K562 (cell line): Measurements from ENCODE around the gene PDIA4. TPM values are rescaled to one million over a fixed set of nuclear protein-coding genes. Genes with fewer than 3 reads are reported as not detected.

ENCODE experiments used
- NFIX ChIP-seq: fragments of 250-450 bp; sonication (Bioruptor Pico); IDR thresholded peaks from 2 replicates; pipeline ENCODE4 v1.4.0; 2020; ENCODE audit warnings: low read depth, mild to moderate bottlenecking, moderate library complexity
- NUFIP1 ChIP-seq: fragments of 450-650 bp; IDR thresholded peaks from 2 replicates; pipeline ENCODE4 v1.6.1; 2018; ENCODE audit not compliant: partially characterized antibody
- POLR2AphosphoS5 ChIP-seq: IDR thresholded peaks from 2 replicates; pipeline ENCODE4 v1.6.1; 2011; ENCODE audit warnings: mild to moderate bottlenecking, low read depth, low read length, moderate library complexity; ENCODE audit not compliant: control insufficient read depth, insufficient read depth
- RB1 ChIP-seq: fragments of 450-650 bp; IDR thresholded peaks from 2 replicates; pipeline ENCODE4 v1.6.1; 2017; ENCODE audit warnings: low read depth, mild to moderate bottlenecking
- SMARCA4 ChIP-seq: fragments of 450-650 bp; IDR thresholded peaks from 2 replicates; pipeline ENCODE4 v1.6.1; 2016
- TAF9B ChIP-seq: fragments of 450-650 bp; IDR thresholded peaks from 2 replicates; pipeline ENCODE4 v1.6.1; 2018; ENCODE audit warnings: mild to moderate bottlenecking; ENCODE audit not compliant: partially characterized antibody
- TCF7L2 ChIP-seq: fragments of 150-350 bp; IDR thresholded peaks from 2 replicates; pipeline ENCODE4 v1.6.1; 2016; ENCODE audit warnings: low read depth, mild to moderate bottlenecking, low read length, moderate library complexity
- TRIM24 ChIP-seq, 2 experiments: fragments of 450-650 bp; IDR thresholded peaks; 2 replicates each; pipeline ENCODE4 v1.6.1; 2016
- ZEB2 ChIP-seq: fragments of 450-650 bp; IDR thresholded peaks from 2 replicates; pipeline ENCODE4 v1.6.1; 2016
- ZNF197 ChIP-seq: fragments of 200-800 bp; sonication (Bioruptor generic); IDR thresholded peaks from 2 replicates; pipeline ENCODE4 v1.6.1; 2016; ENCODE audit warnings: low read depth, missing genetic modification characterization, missing compliant biosample characterization
- ZNF217 ChIP-seq: sonication (generic); formaldehyde crosslinking; IDR thresholded peaks from 2 replicates; pipeline ENCODE4 v1.8.0; 2022; ENCODE audit warnings: mild to moderate bottlenecking, missing genetic modification reagents
- ZNF707 ChIP-seq: fragments of 250-450 bp; sonication (Bioruptor Pico); conservative IDR thresholded peaks from 2 replicates; pipeline ENCODE4 v1.8.0; 2022; ENCODE audit warnings: inconsistent platforms, mild to moderate bottlenecking, moderate library complexity
- ZNF717 ChIP-seq: fragments of 250-450 bp; sonication (Bioruptor Pico); IDR thresholded peaks from 2 replicates; pipeline ENCODE4 v1.5.0; 2021
- ZNF79 ChIP-seq: fragments of 250-450 bp; sonication (Bioruptor Pico); IDR thresholded peaks from 2 replicates; pipeline ENCODE4 v1.4.0; 2020; ENCODE audit warnings: low read depth, mild to moderate bottlenecking, moderate library complexity
- polyA plus RNA-seq, 8 experiments: library from polyadenylated mRNA; depleted of rRNA in 4 of 8; stranded (reverse) in 5 of 8; unstranded in 3 of 8; fragments of >200 nt; fragmentation: Nextera tagmentation in 2 of 8; fragmentation: Illumina TruSeq in 1 of 8; extraction: Ambion mirVana in 2 of 8; extraction: Trizol in 1 of 8; gene quantifications; 2 replicates each; pipeline versions ENCODE4 v1.2.1 to v1.2.3, GENCODE V29; 2011 to 2014; ENCODE audit warnings: inconsistent platforms in 1 of 8, missing spikeins in 1 of 8
- total RNA-seq, 7 experiments: library from RNA; depleted of rRNA in 6 of 7; stranded (reverse); fragments of >200 nt in 6 of 7; fragmentation: Illumina TruSeq in 2 of 7; extraction: Trizol in 2 of 7; gene quantifications; 2 replicates each; pipeline versions ENCODE4 v1.2.1 to v1.2.3, GENCODE V29; 2011 to 2021; ENCODE audit warnings: low replicate concordance in 1 of 7
- TF ChIP-seq, protein P1 (sequence below): sonication (generic); formaldehyde crosslinking; IDR thresholded peaks from 2 replicates; pipeline ENCODE4 v1.8.0; 2022; ENCODE audit warnings: missing genetic modification reagents, mild to moderate bottlenecking, borderline replicate concordance
- TF ChIP-seq, protein P2 (sequence below), 2 experiments: fragments of 250-450 bp in 1 of 2; fragments of 450-650 bp in 1 of 2; sonication (Bioruptor Pico) in 1 of 2; IDR thresholded peaks; 2 replicates each; pipeline versions ENCODE4 v1.6.1 to v1.8.0; 2016 to 2021; ENCODE audit warnings: mild to moderate bottlenecking in 2 of 2, moderate library complexity in 2 of 2, missing compliant biosample characterization in 1 of 2, missing genetic modification characterization in 1 of 2
- TF ChIP-seq, protein P3 (sequence below), 2 experiments: IDR thresholded peaks; 2 replicates each; pipeline ENCODE4 v1.6.1; 2012; ENCODE audit warnings: improper control_type of control experiment in 2 of 2, low read depth in 2 of 2, low read length in 2 of 2, borderline replicate concordance in 1 of 2
- TF ChIP-seq, protein P4 (sequence below): fragments of 450-650 bp; IDR thresholded peaks from 2 replicates; pipeline ENCODE4 v1.6.1; 2017; ENCODE audit warnings: mild to moderate bottlenecking, moderate library complexity
- TF ChIP-seq, protein P5 (sequence below): fragments of 250-450 bp; sonication (Bioruptor Pico); IDR thresholded peaks from 2 replicates; pipeline ENCODE4 v1.9.0; 2021; ENCODE audit warnings: mild to moderate bottlenecking

The PDIA4 gene
- total and polyA plus RNA-seq, 9 of the 15 experiments (the other 6 are each of a cell fraction or from before 2014, with no cell fraction given), result 9.1 to 175 (median 146) TPM

DNA sequence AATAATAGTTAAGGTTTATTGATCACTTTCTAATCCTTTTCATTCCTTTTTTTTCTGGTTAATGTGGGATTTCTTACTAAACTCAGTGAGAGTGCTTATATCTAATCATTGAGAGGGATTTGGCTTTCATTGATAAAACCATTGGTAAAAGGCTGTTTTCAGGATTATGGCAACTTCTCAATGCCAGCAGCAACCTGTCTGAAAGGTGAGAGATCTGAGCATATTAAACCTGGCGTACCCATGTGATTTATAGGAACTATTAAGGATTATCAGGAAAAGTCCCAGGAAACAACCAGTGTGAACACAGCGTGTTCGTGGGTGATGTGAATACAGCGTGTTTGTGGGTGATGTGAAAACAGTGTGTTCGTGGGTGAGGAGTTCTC is 65.9 kb downstream of the PDIA4 start (continued):
- TF ChIP-seq, protein P1, sequence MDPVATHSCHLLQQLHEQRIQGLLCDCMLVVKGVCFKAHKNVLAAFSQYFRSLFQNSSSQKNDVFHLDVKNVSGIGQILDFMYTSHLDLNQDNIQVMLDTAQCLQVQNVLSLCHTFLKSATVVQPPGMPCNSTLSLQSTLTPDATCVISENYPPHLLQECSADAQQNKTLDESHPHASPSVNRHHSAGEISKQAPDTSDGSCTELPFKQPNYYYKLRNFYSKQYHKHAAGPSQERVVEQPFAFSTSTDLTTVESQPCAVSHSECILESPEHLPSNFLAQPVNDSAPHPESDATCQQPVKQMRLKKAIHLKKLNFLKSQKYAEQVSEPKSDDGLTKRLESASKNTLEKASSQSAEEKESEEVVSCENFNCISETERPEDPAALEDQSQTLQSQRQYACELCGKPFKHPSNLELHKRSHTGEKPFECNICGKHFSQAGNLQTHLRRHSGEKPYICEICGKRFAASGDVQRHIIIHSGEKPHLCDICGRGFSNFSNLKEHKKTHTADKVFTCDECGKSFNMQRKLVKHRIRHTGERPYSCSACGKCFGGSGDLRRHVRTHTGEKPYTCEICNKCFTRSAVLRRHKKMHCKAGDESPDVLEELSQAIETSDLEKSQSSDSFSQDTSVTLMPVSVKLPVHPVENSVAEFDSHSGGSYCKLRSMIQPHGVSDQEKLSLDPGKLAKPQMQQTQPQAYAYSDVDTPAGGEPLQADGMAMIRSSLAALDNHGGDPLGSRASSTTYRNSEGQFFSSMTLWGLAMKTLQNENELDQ (CRISPR knock-in tag), result no peak
- TF ChIP-seq NUFIP1 (no peak), POLR2AphosphoS5 (no peak), ZNF717 (CRISPR knock-in tag) (no peak), RB1 (0 out of 2 replicates have a peak, but pooled peaks have one; percentile 27), TAF9B (no peak), TCF7L2 (no peak), SMARCA4 (no peak), ZNF217 (CRISPR knock-in tag) (no peak), ZNF707 (no peak), ZEB2 (peak; percentile 64; the same call in 1 of the 2 replicates), TRIM24 (IDR thresholded peaks at IDR 0.05) (no peak), ZNF79 (CRISPR knock-in tag) (no peak), NFIX (CRISPR knock-in tag) (no peak), ZNF197 (CRISPR knock-in tag) (no peak)
- TF ChIP-seq, protein P2, sequence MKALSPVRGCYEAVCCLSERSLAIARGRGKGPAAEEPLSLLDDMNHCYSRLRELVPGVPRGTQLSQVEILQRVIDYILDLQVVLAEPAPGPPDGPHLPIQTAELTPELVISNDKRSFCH (CRISPR knock-in tag; IDR thresholded peaks at IDR 0.05), result no peak
- TF ChIP-seq, protein P2 (tag; IDR thresholded peaks at IDR 0.05), result 0 out of 2 replicates have a peak, but pooled peaks have one; percentile 48
- TF ChIP-seq, protein P3, sequence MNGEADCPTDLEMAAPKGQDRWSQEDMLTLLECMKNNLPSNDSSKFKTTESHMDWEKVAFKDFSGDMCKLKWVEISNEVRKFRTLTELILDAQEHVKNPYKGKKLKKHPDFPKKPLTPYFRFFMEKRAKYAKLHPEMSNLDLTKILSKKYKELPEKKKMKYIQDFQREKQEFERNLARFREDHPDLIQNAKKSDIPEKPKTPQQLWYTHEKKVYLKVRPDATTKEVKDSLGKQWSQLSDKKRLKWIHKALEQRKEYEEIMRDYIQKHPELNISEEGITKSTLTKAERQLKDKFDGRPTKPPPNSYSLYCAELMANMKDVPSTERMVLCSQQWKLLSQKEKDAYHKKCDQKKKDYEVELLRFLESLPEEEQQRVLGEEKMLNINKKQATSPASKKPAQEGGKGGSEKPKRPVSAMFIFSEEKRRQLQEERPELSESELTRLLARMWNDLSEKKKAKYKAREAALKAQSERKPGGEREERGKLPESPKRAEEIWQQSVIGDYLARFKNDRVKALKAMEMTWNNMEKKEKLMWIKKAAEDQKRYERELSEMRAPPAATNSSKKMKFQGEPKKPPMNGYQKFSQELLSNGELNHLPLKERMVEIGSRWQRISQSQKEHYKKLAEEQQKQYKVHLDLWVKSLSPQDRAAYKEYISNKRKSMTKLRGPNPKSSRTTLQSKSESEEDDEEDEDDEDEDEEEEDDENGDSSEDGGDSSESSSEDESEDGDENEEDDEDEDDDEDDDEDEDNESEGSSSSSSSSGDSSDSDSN (IDR thresholded peaks at IDR 0.05; ENCODE audit: borderline replicate concordance in 1 of 2, low read depth in 2 of 2, low read length in 2 of 2), result no peak
- TF ChIP-seq, protein P4, sequence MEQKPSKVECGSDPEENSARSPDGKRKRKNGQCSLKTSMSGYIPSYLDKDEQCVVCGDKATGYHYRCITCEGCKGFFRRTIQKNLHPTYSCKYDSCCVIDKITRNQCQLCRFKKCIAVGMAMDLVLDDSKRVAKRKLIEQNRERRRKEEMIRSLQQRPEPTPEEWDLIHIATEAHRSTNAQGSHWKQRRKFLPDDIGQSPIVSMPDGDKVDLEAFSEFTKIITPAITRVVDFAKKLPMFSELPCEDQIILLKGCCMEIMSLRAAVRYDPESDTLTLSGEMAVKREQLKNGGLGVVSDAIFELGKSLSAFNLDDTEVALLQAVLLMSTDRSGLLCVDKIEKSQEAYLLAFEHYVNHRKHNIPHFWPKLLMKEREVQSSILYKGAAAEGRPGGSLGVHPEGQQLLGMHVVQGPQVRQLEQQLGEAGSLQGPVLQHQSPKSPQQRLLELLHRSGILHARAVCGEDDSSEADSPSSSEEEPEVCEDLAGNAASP, result no peak
- TF ChIP-seq, protein P5, sequence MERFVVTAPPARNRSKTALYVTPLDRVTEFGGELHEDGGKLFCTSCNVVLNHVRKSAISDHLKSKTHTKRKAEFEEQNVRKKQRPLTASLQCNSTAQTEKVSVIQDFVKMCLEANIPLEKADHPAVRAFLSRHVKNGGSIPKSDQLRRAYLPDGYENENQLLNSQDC, result no peak
